ENCODE results near the gene KIF16B.
"Not testable (repeated sequence)": the region's sequence is repeated elsewhere in the genome, so short reads cannot be mapped to it uniquely, and the experiment has no call there.

Gene KIF16B

DNA sequence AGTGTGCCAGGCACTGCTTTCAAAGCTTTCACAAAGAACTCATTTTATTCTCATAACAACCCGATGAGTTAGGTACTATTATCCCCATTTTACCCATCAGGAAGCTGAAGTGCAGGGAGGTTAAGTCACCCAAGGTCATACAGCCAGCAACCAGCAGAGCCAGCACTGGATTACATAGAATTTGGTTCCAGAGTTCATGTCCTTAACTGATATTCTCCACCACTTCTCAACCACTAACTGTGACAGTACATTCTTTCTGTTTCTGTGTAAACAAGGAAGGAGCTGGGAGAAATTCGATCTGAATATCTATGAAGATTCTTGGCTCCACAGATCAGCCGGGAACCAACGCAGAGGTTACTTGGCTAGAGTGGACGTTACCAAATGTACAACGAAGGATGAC, 98.0 kb downstream of the KIF16B start:
- DNase-seq (ENCODE audit: low spot score): peak; percentile 26

- DNase-seq (ENCODE audit: low spot score): peak; percentile 15
Measured at GRCh38 chr20:16474363-16474762, 98.9 kb downstream of the KIF16B start.

GRCh38 chr20:16472045-16472872, 101.0 kb downstream of the KIF16B start:
- DNase-seq (ENCODE audit: low spot score): no peak

GRCh38 chr20:16469395-16469905, 103.8 kb downstream of the KIF16B start:
- no peak for DNase-seq (ENCODE audit: low spot score)

DNA sequence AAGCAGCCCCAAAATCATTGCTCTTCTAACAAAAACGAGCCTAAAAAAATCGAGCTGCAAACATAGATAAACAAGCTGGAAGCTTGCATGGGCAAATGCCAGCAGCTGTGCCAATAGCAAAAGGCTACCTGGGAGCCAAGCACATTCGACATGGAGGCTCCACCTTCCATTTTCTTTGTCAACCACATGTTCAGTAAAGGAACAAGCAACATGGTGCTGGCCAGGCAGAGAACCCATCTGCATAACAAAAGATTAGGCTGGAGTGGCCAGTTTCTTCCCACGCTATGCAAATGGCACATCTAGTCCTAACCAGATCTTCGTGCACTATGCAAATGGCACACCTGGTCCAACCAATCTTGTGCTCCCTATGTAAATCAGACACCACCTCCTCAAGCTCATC, 110.5 kb downstream of the KIF16B start:
- no peak for DNase-seq (ENCODE audit: low spot score)

- DNase-seq (ENCODE audit: low spot score): peak; percentile 44
Measured at GRCh38 chr20:16459019-16459700, 114.1 kb downstream of the KIF16B start.

- DNase-seq (ENCODE audit: low spot score): no peak
Measured at GRCh38 chr20:16457514-16457913, 115.7 kb downstream of the KIF16B start.

DNA sequence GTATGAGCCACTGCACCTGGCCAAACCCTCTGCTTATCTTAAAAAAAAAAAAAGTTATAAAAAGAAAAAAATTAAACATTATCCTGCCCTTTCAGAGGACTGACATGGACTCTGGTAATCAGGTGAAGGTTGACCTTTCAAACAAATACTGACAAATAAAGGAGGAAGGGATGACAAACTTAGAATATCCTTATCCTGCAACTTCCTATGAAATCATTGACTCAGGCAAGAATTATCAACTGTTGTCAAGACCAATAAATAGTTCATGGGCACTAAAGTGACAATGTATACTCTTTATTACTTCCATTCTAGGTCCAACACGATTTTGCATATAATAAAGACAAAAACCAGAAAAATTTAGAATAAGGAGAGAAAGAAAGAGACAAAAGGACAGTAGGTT, 117.9 kb downstream of the KIF16B start:
- DNase-seq (ENCODE audit: low spot score): no peak

- DNase-seq (ENCODE audit: low spot score): peak; percentile 60
Measured at GRCh38 chr20:16451982-16452381, 121.3 kb downstream of the KIF16B start.

GRCh38 chr20:16451001-16451400, 122.2 kb downstream of the KIF16B start:
- DNase-seq (ENCODE audit: low spot score): peak; percentile 27

GRCh38 chr20:16446991-16447390, 126.3 kb downstream of the KIF16B start:
- no peak for DNase-seq (ENCODE audit: low spot score)

DNA sequence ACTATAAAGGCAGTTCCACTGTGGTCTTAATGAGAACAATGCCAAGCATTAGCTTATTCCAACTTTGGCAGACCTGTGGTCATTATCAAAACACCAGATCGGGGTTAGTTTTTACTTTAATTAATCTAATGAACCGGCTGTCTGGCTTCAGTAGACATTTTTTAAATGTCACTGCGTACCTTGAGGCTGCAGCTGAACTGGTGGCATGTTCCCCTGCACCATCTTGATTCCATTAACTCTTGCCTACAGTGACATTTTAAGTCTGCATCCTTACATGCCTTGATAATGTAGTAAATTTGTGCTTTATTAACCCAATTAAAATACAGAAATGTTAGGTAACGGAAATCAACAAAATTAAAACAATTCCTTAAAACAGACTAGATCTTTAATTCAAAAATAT, 127.0 kb downstream of the KIF16B start:
- no peak for DNase-seq (ENCODE audit: low spot score)

GRCh38 chr20:16445482-16445881, 127.8 kb downstream of the KIF16B start:
- DNase-seq (ENCODE audit: low spot score): no peak

DNA sequence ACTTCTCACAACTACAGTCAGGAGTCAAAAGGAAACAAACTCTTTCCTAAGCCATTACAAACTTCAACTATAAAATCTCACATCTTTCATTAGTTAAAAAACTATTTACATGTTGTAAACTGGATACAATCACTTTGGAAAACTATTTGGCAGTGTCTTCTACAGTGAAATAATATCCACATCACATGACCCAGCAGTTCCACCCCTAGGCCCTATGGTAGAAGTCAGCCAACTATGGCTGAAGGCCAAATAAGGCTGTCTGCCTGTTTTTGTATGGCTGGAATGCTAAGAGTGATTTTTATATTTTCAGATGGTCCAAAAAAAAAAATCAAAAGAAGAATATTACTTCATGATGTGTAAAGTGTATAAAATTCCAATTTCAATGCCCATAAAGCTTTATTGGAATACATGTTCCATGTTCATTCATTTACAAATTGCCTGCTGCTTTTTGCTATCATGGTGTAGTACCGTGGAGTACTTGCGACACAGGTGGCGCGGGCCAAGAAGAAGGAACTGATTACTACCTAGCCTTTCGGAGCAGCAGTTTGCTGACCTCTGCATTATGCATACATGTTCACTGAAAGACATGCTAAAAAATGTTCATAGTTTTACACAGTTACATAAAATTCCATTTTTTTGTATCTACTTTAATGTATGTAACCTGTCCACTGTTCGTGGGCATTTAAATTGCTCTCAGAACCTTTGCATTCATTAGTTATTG, 129.0 kb downstream of the KIF16B start:
- no peak for DNase-seq (ENCODE audit: low spot score)

GRCh38 chr20:16441546-16442164, 131.6 kb downstream of the KIF16B start:
- no peak for DNase-seq (ENCODE audit: low spot score)

- DNase-seq (ENCODE audit: low spot score): no peak
Measured at GRCh38 chr20:16440686-16441085, 132.6 kb downstream of the KIF16B start.

DNA sequence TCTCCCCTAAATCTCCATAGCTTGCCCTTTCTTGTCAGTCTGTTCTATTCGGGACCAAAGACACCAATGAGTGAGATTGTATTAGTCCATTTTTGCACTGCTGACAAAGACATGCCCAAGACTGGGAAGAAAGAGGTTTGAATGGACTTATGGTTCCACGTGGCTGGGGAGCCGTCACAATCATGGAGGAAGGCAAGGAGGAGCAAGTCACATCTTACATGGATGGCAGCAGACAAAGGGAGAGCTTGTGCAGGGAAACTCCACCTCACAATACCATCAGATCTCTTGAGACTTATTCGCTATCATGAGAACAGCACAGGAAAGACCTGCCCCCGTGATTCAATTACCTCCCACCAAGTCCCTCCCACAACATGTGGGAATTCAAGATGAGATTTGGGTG, 133.7 kb downstream of the KIF16B start:
- DNase-seq (ENCODE audit: low spot score): not testable (repeated sequence)

DNA sequence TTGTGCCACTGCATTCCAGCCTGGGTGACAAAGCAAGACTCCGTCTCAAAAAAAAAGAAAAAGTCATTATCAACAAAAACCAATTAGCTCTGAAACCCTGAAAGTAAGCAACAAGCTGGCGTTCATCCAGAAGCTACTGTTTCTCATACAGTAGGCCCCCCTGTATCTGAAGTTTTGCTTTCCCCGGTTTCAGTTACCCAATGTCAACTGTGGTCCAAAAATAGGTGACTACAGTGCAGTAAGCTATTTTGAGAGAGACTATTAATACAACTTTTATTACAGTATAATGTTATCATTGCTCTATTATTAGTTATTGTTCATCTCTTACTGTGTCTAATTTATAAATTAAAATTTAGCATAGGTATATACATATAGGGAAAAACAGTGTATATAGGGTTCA, 135.1 kb downstream of the KIF16B start:
- DNase-seq (ENCODE audit: low spot score): no peak

DNA sequence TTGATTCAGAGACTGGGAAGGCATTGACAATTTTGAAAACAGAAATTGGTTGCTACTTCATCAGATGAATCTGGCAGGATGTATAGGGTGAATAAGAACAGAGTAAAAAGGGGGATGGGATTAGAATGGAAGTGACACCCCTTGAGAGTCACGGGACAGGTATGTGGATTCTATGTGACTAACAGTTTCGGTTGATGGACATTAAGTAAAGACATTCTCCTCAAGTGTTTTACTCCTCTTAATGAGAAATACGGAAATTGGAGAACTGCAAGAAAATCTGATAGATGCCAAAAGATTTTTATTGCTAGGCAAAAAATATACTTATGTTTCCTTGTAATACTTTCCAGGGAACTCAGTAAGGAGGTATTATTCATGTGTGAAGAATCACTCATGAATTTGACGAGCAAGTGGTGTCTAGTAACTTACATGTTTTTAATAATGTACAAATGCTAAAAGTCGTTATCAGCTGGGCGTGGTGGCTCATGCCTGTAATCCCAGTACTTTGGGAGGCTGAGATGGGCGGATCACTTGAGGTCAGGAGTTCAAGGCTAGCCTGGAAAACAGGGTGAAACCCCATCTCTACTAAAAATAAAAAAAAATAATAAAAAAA, 135.8 kb downstream of the KIF16B start:
- DNase-seq (ENCODE audit: low spot score): no peak

- peak; percentile 9 for DNase-seq (ENCODE audit: low spot score)
Measured at GRCh38 chr20:16434062-16434664, 139.1 kb downstream of the KIF16B start.

DNA sequence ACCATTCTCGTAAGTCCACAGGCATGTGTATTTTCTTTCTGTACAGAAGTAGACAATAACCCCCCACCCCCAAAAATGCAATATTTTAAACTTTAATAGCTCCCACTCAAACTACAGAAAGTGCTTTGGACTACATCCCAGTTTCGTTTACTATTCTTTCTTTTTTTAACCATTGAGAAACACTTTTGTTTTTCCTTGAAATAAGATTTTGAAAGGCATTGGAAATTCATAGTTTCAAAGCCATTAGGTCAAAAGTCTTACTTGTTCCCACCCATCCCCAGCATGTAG, 140.0 kb downstream of the KIF16B start:
- DNase-seq (ENCODE audit: low spot score): no peak
